T follicular helper cell (primary cell): ENCODE results near the gene LCA5L.
A peak's percentile ranks its signal among the peaks of the same experiment; 100 is the strongest.
"Not testable (repeated sequence)": the region's sequence is repeated elsewhere in the genome, so short reads cannot be mapped to it uniquely, and the experiment has no call there.

Experiments
- DNase-seq: peaks from one replicate; pipeline ENCODE4 v3.0.0-alpha.2; 2020; ENCODE audit warnings: low read depth

LCA5L gene

GRCh38 chr21:39451332-39452206, 6.0 kb upstream of the LCA5L start, which contains the start of gene SH3BGR:
Gene SH3BGR (plus strand): TSS chr21:39451970. CDS start chr21:39452097, 127 bp downstream.
- no peak for DNase-seq

GRCh38 chr21:39447264-39447663, 1.7 kb upstream of the LCA5L start:
- DNase-seq = no peak

GRCh38 chr21:39444421-39445180, 977 bp downstream of the LCA5L start:
- no peak for DNase-seq

GRCh38 chr21:39441502-39442475, 3.8 kb downstream of the LCA5L start:
- peak; percentile 17 for DNase-seq

GRCh38 chr21:39439232-39439631, 6.3 kb downstream of the LCA5L start:
- DNase-seq = no peak

GRCh38 chr21:39434950-39435349, 10.6 kb downstream of the LCA5L start:
- no peak for DNase-seq

- DNase-seq = no peak
Measured at GRCh38 chr21:39430954-39431353, 14.6 kb downstream of the LCA5L start.

- no peak for DNase-seq
Measured at GRCh38 chr21:39430457-39430856, 15.1 kb downstream of the LCA5L start.

GRCh38 chr21:39430016-39430415, 15.6 kb downstream of the LCA5L start:
- no peak for DNase-seq

- no peak for DNase-seq
Measured at GRCh38 chr21:39429445-39429844, 16.1 kb downstream of the LCA5L start.

GRCh38 chr21:39422527-39423241, 22.9 kb downstream of the LCA5L start:
- DNase-seq = no peak

- not testable (repeated sequence) for DNase-seq
Measured at GRCh38 chr21:39419204-39419603, 26.4 kb downstream of the LCA5L start.

- no peak for DNase-seq
Measured at GRCh38 chr21:39406065-39406464, 39.5 kb downstream of the LCA5L start.

- no peak for DNase-seq
Measured at GRCh38 chr21:39400173-39400572, 45.4 kb downstream of the LCA5L start.

GRCh38 chr21:39397646-39398385, 47.8 kb downstream of the LCA5L start:
- DNase-seq = no peak

- DNase-seq = no peak
Measured at GRCh38 chr21:39392981-39393380, 52.6 kb downstream of the LCA5L start.

- DNase-seq = no peak
Measured at GRCh38 chr21:39390212-39390765, 55.3 kb downstream of the LCA5L start.

- DNase-seq = no peak
Measured at GRCh38 chr21:39388811-39389155, 56.8 kb downstream of the LCA5L start.

GRCh38 chr21:39388038-39388810, 57.4 kb downstream of the LCA5L start:
- peak; percentile 83 for DNase-seq
